GM19035 (cell line): Measurements from ENCODE around the gene PRRC2B.
"Not testable (repeated sequence)": the region's sequence is repeated elsewhere in the genome, so short reads cannot be mapped to it uniquely, and the experiment has no call there.

Source experiments
- ATAC-seq: cut with Tn5 transposase; IDR thresholded peaks from one replicate; pipeline ENCODE4 v1.9.1; 2021; ENCODE audit not compliant: unreplicated experiment

Gene PRRC2B

GRCh38 chr9:131433302-131433854 is 39.5 kb downstream of the PRRC2B start:
- no peak for ATAC-seq

GRCh38 chr9:131434673-131435072 is 40.8 kb downstream of the PRRC2B start:
- ATAC-seq = no peak

GRCh38 chr9:131436376-131436775 is 42.5 kb downstream of the PRRC2B start:
- no peak for ATAC-seq

GRCh38 chr9:131436865-131437271 is 43.0 kb downstream of the PRRC2B start:
- ATAC-seq = no peak

- ATAC-seq = no peak
These were observed 44.3 kb downstream of the PRRC2B start for GRCh38 chr9:131438190-131438589.

GRCh38 chr9:131439224-131439623 is 45.3 kb downstream of the PRRC2B start:
- ATAC-seq = no peak

- ATAC-seq = no peak
These were observed 47.6 kb downstream of the PRRC2B start for GRCh38 chr9:131441441-131441840.

GRCh38 chr9:131442351-131442750 is 48.5 kb downstream of the PRRC2B start:
- ATAC-seq = no peak

- ATAC-seq = no peak
These were observed 49.8 kb downstream of the PRRC2B start for GRCh38 chr9:131443648-131444047.

- ATAC-seq = no peak
These were observed 52.4 kb downstream of the PRRC2B start for GRCh38 chr9:131446276-131446675.

GRCh38 chr9:131447148-131447547 is 53.3 kb downstream of the PRRC2B start:
- no peak for ATAC-seq

GRCh38 chr9:131447600-131447999 is 53.7 kb downstream of the PRRC2B start:
- ATAC-seq = no peak

- ATAC-seq = no peak
These were observed 54.9 kb downstream of the PRRC2B start for GRCh38 chr9:131448818-131449217.

GRCh38 chr9:131449276-131449675 is 55.4 kb downstream of the PRRC2B start:
- no peak for ATAC-seq

- no peak for ATAC-seq
These were observed 60.1 kb downstream of the PRRC2B start for GRCh38 chr9:131454028-131454427.

- not testable (repeated sequence) for ATAC-seq
These were observed 61.8 kb downstream of the PRRC2B start for GRCh38 chr9:131455655-131456054.

- ATAC-seq = no peak
These were observed 63.9 kb downstream of the PRRC2B start for GRCh38 chr9:131457746-131458145.

- ATAC-seq = no peak
These were observed 65.2 kb downstream of the PRRC2B start for GRCh38 chr9:131459056-131459455.

- ATAC-seq = no peak
These were observed 67.3 kb downstream of the PRRC2B start for GRCh38 chr9:131461166-131461565.

GRCh38 chr9:131464354-131465000 is 70.6 kb downstream of the PRRC2B start:
- ATAC-seq = no peak

- ATAC-seq = no peak
These were observed 71.5 kb downstream of the PRRC2B start for GRCh38 chr9:131465401-131465800.

GRCh38 chr9:131467214-131467935 is 73.5 kb downstream of the PRRC2B start:
- ATAC-seq = no peak
